Activated gamma-delta T cell (primary cell): Measurements from ENCODE around the gene GPR162.

Experiments used
- DNase-seq: peaks from one replicate; lab custom pipeline; 2025; lab: John Stamatoyannopoulos, UW

Gene GPR162

GRCh38 chr12:6786416-6787094 lies 35.1 kb upstream of the GPR162 start:
- no peak for DNase-seq

GRCh38 chr12:6787309-6787708 lies 34.3 kb upstream of the GPR162 start:
- DNase-seq, result no peak

GRCh38 chr12:6788972-6789924 lies 32.4 kb upstream of the GPR162 start, which contains the start of gene CD4:
CD4 (plus strand) TSS chr12:6789528; CDS start chr12:6800139, 10,611 bp downstream.
- no peak for DNase-seq

GRCh38 chr12:6790496-6791150 lies 31.0 kb upstream of the GPR162 start:
- no peak for DNase-seq

- no peak for DNase-seq
Measured at GRCh38 chr12:6791931-6792520, 29.6 kb upstream of the GPR162 start.

GRCh38 chr12:6792522-6793201 lies 29.0 kb upstream of the GPR162 start:
- DNase-seq, result no peak

GRCh38 chr12:6795088-6795487 lies 26.5 kb upstream of the GPR162 start:
- DNase-seq, result no peak

- no peak for DNase-seq
Measured at GRCh38 chr12:6796576-6796975, 25.0 kb upstream of the GPR162 start.

GRCh38 chr12:6799147-6799546 lies 22.5 kb upstream of the GPR162 start:
- no peak for DNase-seq

GRCh38 chr12:6807170-6807569 lies 14.5 kb upstream of the GPR162 start:
- DNase-seq, result no peak

- no peak for DNase-seq
Measured at GRCh38 chr12:6809056-6809455, 12.6 kb upstream of the GPR162 start.

- DNase-seq, result no peak
Measured at GRCh38 chr12:6810758-6811157, 10.9 kb upstream of the GPR162 start.

GRCh38 chr12:6813363-6813762 lies 8.3 kb upstream of the GPR162 start:
- DNase-seq, result no peak

- no peak for DNase-seq
Measured at GRCh38 chr12:6816598-6816997, 5.0 kb upstream of the GPR162 start.

- no peak for DNase-seq
Measured at GRCh38 chr12:6817098-6817497, 4.5 kb upstream of the GPR162 start.

GRCh38 chr12:6817662-6818157 lies 3.9 kb upstream of the GPR162 start:
- DNase-seq, result no peak

- DNase-seq, result no peak
Measured at GRCh38 chr12:6818222-6818621, 3.4 kb upstream of the GPR162 start.

GRCh38 chr12:6818645-6819044 lies 3.0 kb upstream of the GPR162 start:
- no peak for DNase-seq

- no peak for DNase-seq
Measured at GRCh38 chr12:6819106-6820030, 2.3 kb upstream of the GPR162 start.

- no peak for DNase-seq
Measured at GRCh38 chr12:6820166-6820565, 1.5 kb upstream of the GPR162 start.
